Colonic mucosa (tissue), 4 donors: ENCODE measurements around the gene OPTN. TPM values are rescaled to one million over a fixed set of nuclear protein-coding genes. Genes with fewer than 3 reads are reported as not detected.
A peak's percentile ranks its signal among the peaks of the same experiment; 100 is the strongest.
"Not testable (repeated sequence)": the region's sequence is repeated elsewhere in the genome, so short reads cannot be mapped to it uniquely, and the experiment has no call there.

ENCODE experiments used
- DNase-seq: peaks from one replicate; pipeline ENCODE4 v3.0.0-alpha.2; 2020
- H3K27ac ChIP-seq: fragments of 200-600 bp; one replicate; pipeline ENCODE4 v1.8.0; 2021
- H3K27me3 ChIP-seq: fragments of 200-600 bp; one replicate; pipeline ENCODE4 v1.8.0; 2021
- H3K36me3 ChIP-seq: fragments of 200-600 bp; one replicate; pipeline ENCODE4 v1.8.0; 2021
- H3K4me1 ChIP-seq: fragments of 200-600 bp; one replicate; pipeline ENCODE4 v1.8.0; 2021; ENCODE audit warnings: mild to moderate bottlenecking
- H3K4me3 ChIP-seq: fragments of 200-600 bp; one replicate; pipeline ENCODE4 v1.8.0; 2021
- H3K9ac ChIP-seq, 2 donors: one replicate each; pipeline ENCODE4 v1.7.0; 2013; ENCODE audit warnings: control low read depth in 2 of 2, low read depth in 2 of 2, low read length in 2 of 2
- H3K9me3 ChIP-seq: fragments of 200-600 bp; one replicate; pipeline ENCODE4 v1.8.0; 2021
- intact Hi-C: fragments of 100-400 bp; cut with DNase I; formaldehyde crosslinking; loops from one replicate; pipeline ENCODE4 v1.14.1; 2022
- total RNA-seq, 2 donors: library from RNA; stranded (reverse); fragmentation: NEBNext Ultra II Directional in 1 of 2; extraction: Animal tissue kit (Norgen Biotek cat#: 25700) in 1 of 2; gene quantifications; one replicate each; pipeline ENCODE4 v1.2.1, GENCODE V29; 2021
- TF ChIP-seq, protein P1 (sequence below): fragments of 200-600 bp; IDR thresholded peaks from one replicate; pipeline ENCODE4 v1.8.0; 2022; ENCODE audit warnings: antibody characterized with exemption, mild to moderate bottlenecking
- donor health status: healthy.
- donor health status: DM: no; HTN: no; CAD: no.
- donor health status: DM: no; HTN: no; CAD: no.

Gene OPTN
- total RNA-seq, 2 donors from 2014 or later: 59.8 to 122 TPM

DNA sequence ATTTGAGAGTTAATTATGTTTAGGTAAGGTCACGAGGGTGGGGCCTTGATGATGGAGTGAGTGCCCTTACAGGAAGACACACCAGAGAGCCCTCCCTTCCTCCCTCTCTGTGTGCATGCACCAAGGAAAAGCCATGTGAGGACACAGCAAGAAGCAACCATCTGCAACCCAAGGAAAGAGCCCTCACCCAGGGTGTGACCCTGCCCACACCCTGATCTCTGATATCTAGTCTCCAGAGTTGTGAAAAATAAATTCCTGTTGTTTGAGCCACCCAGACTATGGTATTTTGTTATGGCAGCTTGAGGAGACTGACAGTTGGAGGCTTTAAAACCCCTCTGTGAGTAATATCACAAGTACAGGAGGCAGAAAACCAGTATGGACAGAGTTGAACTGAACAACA, 46.4 kb downstream of the OPTN start:
- Histone ChIP-seq H3K36me3 (no peaks in the 10 kb centered on the region), H3K4me3 (no peak overlapping the region), H3K9ac (no peak overlapping the region), H3K4me1 (no peaks in the 10 kb centered on the region), H3K9me3 (no peaks in the 10 kb centered on the region), H3K27ac (no peak overlapping the region), H3K27me3 (no peaks in the 10 kb centered on the region)
- DNase-seq: no peak
- intact Hi-C loops: no loop called here
- TF ChIP-seq, protein P1, sequence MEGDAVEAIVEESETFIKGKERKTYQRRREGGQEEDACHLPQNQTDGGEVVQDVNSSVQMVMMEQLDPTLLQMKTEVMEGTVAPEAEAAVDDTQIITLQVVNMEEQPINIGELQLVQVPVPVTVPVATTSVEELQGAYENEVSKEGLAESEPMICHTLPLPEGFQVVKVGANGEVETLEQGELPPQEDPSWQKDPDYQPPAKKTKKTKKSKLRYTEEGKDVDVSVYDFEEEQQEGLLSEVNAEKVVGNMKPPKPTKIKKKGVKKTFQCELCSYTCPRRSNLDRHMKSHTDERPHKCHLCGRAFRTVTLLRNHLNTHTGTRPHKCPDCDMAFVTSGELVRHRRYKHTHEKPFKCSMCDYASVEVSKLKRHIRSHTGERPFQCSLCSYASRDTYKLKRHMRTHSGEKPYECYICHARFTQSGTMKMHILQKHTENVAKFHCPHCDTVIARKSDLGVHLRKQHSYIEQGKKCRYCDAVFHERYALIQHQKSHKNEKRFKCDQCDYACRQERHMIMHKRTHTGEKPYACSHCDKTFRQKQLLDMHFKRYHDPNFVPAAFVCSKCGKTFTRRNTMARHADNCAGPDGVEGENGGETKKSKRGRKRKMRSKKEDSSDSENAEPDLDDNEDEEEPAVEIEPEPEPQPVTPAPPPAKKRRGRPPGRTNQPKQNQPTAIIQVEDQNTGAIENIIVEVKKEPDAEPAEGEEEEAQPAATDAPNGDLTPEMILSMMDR: no peak

DNA sequence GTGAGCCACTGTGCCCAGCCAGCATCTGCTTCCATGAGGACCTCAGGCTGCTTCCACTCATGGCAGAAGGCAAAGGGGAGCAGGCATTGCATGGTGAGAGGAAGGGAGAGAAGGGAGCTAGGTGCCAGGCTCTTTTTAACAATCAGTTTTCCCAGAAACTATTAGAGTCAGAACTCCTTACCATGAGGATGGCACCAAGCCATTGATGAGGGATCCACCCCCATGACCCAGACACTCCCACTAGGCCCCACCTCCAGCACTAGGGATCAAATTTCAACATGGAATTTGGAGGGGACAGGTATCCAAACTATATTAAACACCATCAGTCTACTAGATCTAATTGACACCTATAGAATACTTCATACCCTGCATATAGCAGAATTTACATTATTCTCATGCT, 47.2 kb downstream of the OPTN start:
- no peak overlapping the region for H3K9ac ChIP-seq
- intact Hi-C loops: no loop called here
- no peaks in the 10 kb centered on the region for H3K9me3 ChIP-seq
- DNase-seq: no peak
- TF ChIP-seq, protein P1: no peak
- H3K27me3 ChIP-seq: no peaks in the 10 kb centered on the region
- no peak overlapping the region for H3K27ac ChIP-seq
- H3K4me3 ChIP-seq: no peak overlapping the region
- no peaks in the 10 kb centered on the region for H3K36me3 ChIP-seq
- no peaks in the 10 kb centered on the region for H3K4me1 ChIP-seq

DNA sequence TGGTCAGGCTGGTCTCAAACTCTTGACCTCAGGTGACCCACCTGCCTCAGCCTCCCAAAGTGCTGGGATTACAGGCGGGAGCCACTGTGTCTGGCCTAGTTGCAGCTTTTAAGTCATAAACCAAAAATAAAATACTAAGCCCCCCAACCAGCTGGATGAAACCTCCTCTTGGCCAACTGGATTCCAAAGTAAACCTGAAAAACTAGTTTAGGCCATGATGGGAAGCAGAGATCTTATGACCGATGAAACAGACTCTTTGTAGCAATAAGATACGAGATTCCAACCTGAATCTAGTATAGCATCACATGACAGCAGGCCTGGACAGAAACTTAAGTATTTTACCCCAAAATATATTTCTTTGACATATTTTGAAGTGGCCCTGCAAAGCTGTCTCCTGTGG, 52.3 kb downstream of the OPTN start:
- intact Hi-C loops: no loop called here
- DNase-seq: no peak
- no peak overlapping the region for H3K9ac ChIP-seq
- no peak overlapping the region for H3K27ac ChIP-seq
- TF ChIP-seq, protein P1: no peak
- H3K4me3 ChIP-seq: no peak overlapping the region
- no peaks in the 10 kb centered on the region for H3K9me3 ChIP-seq
- H3K4me1 ChIP-seq: no peaks in the 10 kb centered on the region
- no peaks in the 10 kb centered on the region for H3K27me3 ChIP-seq
- no peaks in the 10 kb centered on the region for H3K36me3 ChIP-seq

DNA sequence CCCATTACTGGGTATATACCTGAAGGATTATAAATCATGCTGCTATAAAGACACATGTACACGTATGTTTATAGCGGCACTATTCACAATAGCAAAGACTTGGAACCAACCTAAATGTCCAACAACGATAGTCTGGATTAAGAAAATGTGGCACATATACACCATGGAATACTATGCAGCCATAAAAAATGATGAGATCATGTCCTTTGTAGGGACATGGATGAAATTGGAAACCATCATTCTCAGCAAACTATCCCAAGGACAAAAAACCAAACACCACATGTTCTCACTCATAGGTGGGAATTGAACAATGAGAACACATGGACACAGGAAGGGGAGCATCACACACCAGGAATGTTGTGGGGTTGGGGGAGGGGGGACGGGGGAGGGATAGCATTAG, 55.9 kb downstream of the OPTN start:
- not testable (repeated sequence) for H3K4me1 ChIP-seq

DNA sequence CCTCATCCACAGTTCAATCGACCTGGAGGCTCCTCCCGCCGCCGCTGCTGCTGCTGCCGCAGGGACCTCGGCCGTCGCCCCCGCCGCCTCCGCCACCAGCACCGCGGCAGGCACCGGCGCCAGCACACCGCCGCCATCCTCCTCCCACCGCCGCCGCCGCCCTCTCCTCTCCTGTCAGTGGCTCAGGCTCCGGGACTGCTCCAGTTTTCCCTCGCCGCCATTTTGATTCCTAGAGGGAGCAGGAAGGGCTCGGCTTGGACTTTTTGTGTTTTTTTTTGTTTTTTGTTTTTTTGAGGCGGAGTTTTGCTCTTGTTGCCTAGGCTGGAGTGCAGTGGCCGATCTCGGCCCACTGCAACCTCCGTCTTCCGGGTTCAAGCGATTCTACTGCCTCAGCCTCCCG, 58.4 kb downstream of the OPTN start:
- DNase-seq: no peak
- Histone ChIP-seq H3K4me3 (peak overlapping the region; percentile 26), H3K4me1 (peaks cover 6% of the 10 kb centered on the region), H3K27ac (peak overlapping the region; percentile 13), H3K27me3 (no peaks in the 10 kb centered on the region), H3K9me3 (no peaks in the 10 kb centered on the region), H3K9ac (peak overlapping the region in 1 of 2 donors; percentile 12), H3K36me3 (no peaks in the 10 kb centered on the region)
- TF ChIP-seq, protein P1: no peak
- intact Hi-C loops: no loop called here

More for the DNA sequence above, 55.9 kb downstream of the OPTN start:
- H3K9ac ChIP-seq, H3K36me3 ChIP-seq, H3K9me3 ChIP-seq, H3K4me3 ChIP-seq, DNase-seq, intact Hi-C loops, H3K27ac ChIP-seq, H3K27me3 ChIP-seq: not testable (repeated sequence)

DNA sequence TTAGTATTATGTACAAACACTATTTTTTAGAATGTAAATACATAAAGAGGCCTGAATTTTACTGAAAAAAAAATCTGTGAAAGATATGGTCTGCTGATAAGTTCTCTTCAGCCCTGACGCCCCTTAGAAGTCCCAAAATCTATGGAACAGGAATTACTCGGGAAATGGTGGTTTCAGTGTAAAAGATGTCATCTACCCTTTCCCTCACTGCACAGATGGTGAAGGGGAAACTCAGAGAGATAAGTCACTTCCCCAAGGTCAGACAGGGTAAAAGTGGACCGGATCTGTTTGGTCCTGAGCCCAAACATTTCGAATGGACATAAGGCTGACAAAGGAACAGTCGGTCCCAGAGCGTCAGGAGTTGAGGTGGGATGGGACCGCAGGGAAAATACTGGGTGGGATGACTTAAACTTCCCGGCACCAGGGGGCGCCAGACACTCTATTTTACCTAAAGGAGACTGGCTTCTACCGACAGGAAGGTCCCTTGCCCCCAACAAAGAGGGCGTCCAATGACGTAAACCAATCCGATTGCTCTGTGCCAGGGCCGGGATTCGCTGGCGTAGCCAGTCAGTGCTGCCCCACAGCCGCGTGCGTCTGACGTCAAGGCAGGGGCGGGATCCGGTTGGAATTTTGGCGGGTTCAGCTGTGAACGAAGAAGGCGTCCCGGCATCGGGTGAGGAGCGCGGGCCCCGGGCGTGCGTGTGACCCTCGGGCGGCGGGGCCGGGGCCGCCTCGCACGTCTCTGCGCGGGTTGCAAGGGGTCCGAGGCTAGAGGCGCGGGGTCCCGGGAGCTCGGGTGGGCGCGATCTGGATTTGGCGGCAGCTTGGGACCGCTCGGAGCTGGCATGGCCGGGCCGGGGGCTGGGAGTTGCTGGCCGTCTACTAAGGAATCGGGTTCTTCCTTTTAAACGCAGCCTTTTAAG, 61.2 kb downstream of the OPTN start, which contains the start of gene MCM10:
Gene MCM10 (plus strand): TSS at position 625 of the 923 bp plus-strand sequence. CDS start 2,645 bp downstream, outside the sequence.
- H3K4me3 ChIP-seq: peak within 1 kb of the TSS; percentile 59
- peak; percentile 99 for DNase-seq
- H3K4me1 ChIP-seq: peaks cover 6% of the 10 kb centered on the region
- peak within 1 kb of the TSS; percentile 35 to 50 for H3K9ac ChIP-seq
- no peaks in the 10 kb centered on the region for H3K27me3 ChIP-seq
- no peak within 1 kb of the TSS for H3K27ac ChIP-seq
- H3K9me3 ChIP-seq: no peaks in the 10 kb centered on the region
- TF ChIP-seq, protein P1: peak; percentile 83
- H3K36me3 ChIP-seq: no peaks in the 10 kb centered on the region
- intact Hi-C loops: loop anchor here (10.0 kb wide), 1 partner anchor 274 kb away; no protein-coding TSS in a partner anchor
